Measurements from ENCODE around the gene FGL2.

FGL2 gene

DNA sequence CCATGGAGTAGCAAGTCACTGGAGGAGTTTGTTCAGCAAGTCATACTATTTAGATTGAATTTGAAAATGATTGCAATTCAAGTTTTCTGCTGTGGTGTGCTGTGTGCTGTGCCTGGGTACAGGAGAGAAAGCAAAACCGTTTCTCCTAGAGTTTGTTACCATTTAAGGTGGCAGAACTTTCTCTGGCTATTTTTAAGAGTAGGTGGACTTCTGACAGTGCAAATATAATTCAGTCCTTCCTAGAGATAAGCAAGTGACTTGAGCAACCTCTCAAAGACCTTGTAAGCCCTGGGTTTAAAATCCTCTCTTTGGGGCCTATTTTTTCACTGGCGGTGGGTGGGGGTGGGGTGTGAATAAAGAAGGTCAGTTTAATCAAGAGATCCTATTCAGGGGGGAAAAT lies 42.9 kb upstream of the FGL2 start:
- TF ChIP-seq, protein P1, sequence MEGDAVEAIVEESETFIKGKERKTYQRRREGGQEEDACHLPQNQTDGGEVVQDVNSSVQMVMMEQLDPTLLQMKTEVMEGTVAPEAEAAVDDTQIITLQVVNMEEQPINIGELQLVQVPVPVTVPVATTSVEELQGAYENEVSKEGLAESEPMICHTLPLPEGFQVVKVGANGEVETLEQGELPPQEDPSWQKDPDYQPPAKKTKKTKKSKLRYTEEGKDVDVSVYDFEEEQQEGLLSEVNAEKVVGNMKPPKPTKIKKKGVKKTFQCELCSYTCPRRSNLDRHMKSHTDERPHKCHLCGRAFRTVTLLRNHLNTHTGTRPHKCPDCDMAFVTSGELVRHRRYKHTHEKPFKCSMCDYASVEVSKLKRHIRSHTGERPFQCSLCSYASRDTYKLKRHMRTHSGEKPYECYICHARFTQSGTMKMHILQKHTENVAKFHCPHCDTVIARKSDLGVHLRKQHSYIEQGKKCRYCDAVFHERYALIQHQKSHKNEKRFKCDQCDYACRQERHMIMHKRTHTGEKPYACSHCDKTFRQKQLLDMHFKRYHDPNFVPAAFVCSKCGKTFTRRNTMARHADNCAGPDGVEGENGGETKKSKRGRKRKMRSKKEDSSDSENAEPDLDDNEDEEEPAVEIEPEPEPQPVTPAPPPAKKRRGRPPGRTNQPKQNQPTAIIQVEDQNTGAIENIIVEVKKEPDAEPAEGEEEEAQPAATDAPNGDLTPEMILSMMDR (IDR thresholded peaks at IDR 0.05; ENCODE audit: low read length) = no peak
- no peak for TF ChIP-seq EZH2 (IDR thresholded peaks at IDR 0.05; ENCODE audit: borderline replicate concordance, low read length)
- Histone ChIP-seq H2AFZ (ENCODE audit: low read length) (no peak overlapping the region), H3K4me1 (ENCODE audit: insufficient read depth, low read length, severe bottlenecking) (peaks cover 5% of the 10 kb centered on the region), H3K4me3 (ENCODE audit: low read depth, low read length, poor library complexity, severe bottlenecking) (no peak overlapping the region), H3K79me2 (ENCODE audit: insufficient read depth, low read length) (no peaks in the 10 kb centered on the region), H3K4me2 (ENCODE audit: low read length) (no peak overlapping the region), H3K27me3 (ENCODE audit: insufficient read depth, low read length) (no peaks in the 10 kb centered on the region), H3K9me2 (ENCODE audit: low read depth, low read length) (no peaks in the 10 kb centered on the region), H3F3A (ENCODE audit: insufficient read depth, low read length) (no peaks in the 10 kb centered on the region), H4K20me1 (ENCODE audit: insufficient read depth, low read length) (no peaks in the 10 kb centered on the region), H3K9me3 (ENCODE audit: low read length) (no peaks in the 10 kb centered on the region), H3K9ac (ENCODE audit: low read length) (no peak overlapping the region), H3K27ac (ENCODE audit: low read depth, low read length, poor library complexity, severe bottlenecking) (no peak overlapping the region), H3K36me3 (ENCODE audit: insufficient read depth, low read length) (no peaks in the 10 kb centered on the region)

DNA sequence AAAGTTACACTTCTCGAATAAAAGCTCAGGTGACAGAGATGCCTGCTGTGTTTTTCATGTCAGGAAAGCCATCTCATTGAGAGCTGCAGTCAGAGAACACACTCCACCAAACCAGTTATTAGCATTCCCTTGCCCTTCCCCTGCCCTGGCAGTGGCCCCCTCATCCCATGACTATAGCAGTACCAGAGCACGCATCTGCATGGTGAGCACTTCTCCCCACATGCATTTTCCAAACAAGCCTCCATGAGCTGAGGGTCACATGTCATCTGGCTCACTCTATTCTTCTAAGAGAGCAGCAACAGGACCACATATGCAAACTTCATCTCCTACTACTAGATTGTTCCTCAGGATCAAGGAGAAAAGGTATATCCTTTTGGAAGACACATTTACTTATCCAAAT lies 42.4 kb upstream of the FGL2 start:
- Histone ChIP-seq H3K4me2 (ENCODE audit: low read length) (no peak overlapping the region), H3K36me3 (ENCODE audit: insufficient read depth, low read length) (no peaks in the 10 kb centered on the region), H3K9me3 (ENCODE audit: low read length) (no peaks in the 10 kb centered on the region), H3K27me3 (ENCODE audit: insufficient read depth, low read length) (no peaks in the 10 kb centered on the region), H3K9ac (ENCODE audit: low read length) (no peak overlapping the region), H4K20me1 (ENCODE audit: insufficient read depth, low read length) (no peaks in the 10 kb centered on the region), H3K4me3 (ENCODE audit: low read depth, low read length, poor library complexity, severe bottlenecking) (no peak overlapping the region), H2AFZ (ENCODE audit: low read length) (no peak overlapping the region), H3F3A (ENCODE audit: insufficient read depth, low read length) (no peaks in the 10 kb centered on the region), H3K79me2 (ENCODE audit: insufficient read depth, low read length) (no peaks in the 10 kb centered on the region), H3K27ac (ENCODE audit: low read depth, low read length, poor library complexity, severe bottlenecking) (no peak overlapping the region), H3K9me2 (ENCODE audit: low read depth, low read length) (no peaks in the 10 kb centered on the region), H3K4me1 (ENCODE audit: insufficient read depth, low read length, severe bottlenecking) (peaks cover 5% of the 10 kb centered on the region)
- TF ChIP-seq EZH2 (IDR thresholded peaks at IDR 0.05; ENCODE audit: borderline replicate concordance, low read length) = no peak

DNA sequence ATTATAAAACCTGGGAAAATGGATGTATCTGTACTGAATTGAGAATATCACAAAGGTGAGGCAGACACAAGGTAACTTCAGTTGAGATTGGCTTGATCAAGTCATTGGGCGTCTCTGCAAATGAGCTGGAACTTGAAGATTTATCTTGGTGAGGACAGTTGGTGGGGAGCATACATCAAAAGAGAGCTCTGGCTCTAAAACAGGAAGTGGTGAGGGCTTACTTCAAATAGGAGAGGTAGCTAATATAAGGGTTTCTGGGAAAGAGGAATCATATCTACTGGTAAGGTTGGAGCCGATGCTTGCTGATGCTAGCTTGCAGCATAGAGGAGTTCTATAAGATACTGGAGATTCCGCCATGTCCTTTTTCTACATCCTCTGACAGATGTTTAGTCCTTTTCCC lies 39.9 kb upstream of the FGL2 start:
- Histone ChIP-seq H3K4me3 (ENCODE audit: low read depth, low read length, poor library complexity, severe bottlenecking) (no peak overlapping the region), H3K4me2 (ENCODE audit: low read length) (no peak overlapping the region), H4K20me1 (ENCODE audit: insufficient read depth, low read length) (no peaks in the 10 kb centered on the region), H2AFZ (ENCODE audit: low read length) (no peak overlapping the region), H3K9me2 (ENCODE audit: low read depth, low read length) (no peaks in the 10 kb centered on the region), H3K36me3 (ENCODE audit: insufficient read depth, low read length) (no peaks in the 10 kb centered on the region), H3K9ac (ENCODE audit: low read length) (no peak overlapping the region), H3K79me2 (ENCODE audit: insufficient read depth, low read length) (no peaks in the 10 kb centered on the region), H3K9me3 (ENCODE audit: low read length) (no peaks in the 10 kb centered on the region), H3K27me3 (ENCODE audit: insufficient read depth, low read length) (no peaks in the 10 kb centered on the region), H3K27ac (ENCODE audit: low read depth, low read length, poor library complexity, severe bottlenecking) (no peak overlapping the region), H3K4me1 (ENCODE audit: insufficient read depth, low read length, severe bottlenecking) (peaks cover 5% of the 10 kb centered on the region), H3F3A (ENCODE audit: insufficient read depth, low read length) (no peaks in the 10 kb centered on the region)
- no peak for TF ChIP-seq EZH2 (IDR thresholded peaks at IDR 0.05; ENCODE audit: borderline replicate concordance, low read length)
- TF ChIP-seq, protein P1 (IDR thresholded peaks at IDR 0.05; ENCODE audit: low read length) = no peak

DNA sequence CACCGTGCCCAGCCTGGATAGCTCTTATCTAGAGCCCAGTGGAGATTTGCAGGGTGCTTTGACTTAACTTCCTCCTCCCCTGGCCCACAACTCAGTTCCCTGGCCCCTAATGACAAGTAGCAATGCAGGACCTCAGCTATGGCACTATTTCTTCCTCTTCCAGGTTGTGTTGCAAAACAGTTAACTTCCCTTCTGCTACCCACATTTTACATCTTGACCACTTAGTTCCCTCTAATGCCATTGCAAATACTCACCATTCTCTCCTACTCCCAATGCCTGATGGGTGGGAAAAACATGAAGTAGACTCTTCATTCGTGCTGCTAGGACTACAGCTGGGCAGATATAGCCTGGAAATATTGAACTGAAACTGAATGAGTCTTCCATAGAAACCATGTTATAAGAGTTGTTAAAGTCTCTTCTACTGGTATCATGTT lies 39.1 kb upstream of the FGL2 start:
- peaks cover 5% of the 10 kb centered on the region for H3K4me1 ChIP-seq (ENCODE audit: insufficient read depth, low read length, severe bottlenecking)
- no peaks in the 10 kb centered on the region for H3K9me2 ChIP-seq (ENCODE audit: low read depth, low read length)
- H4K20me1 ChIP-seq (ENCODE audit: insufficient read depth, low read length) = no peaks in the 10 kb centered on the region
- TF ChIP-seq EZH2 (IDR thresholded peaks at IDR 0.05; ENCODE audit: borderline replicate concordance, low read length) = no peak
- TF ChIP-seq, protein P1 (IDR thresholded peaks at IDR 0.05; ENCODE audit: low read length) = no peak
- no peak overlapping the region for H3K4me3 ChIP-seq (ENCODE audit: low read depth, low read length, poor library complexity, severe bottlenecking)
- H3F3A ChIP-seq (ENCODE audit: insufficient read depth, low read length) = no peaks in the 10 kb centered on the region
- H3K4me2 ChIP-seq (ENCODE audit: low read length) = no peak overlapping the region
- H3K79me2 ChIP-seq (ENCODE audit: insufficient read depth, low read length) = no peaks in the 10 kb centered on the region
- no peaks in the 10 kb centered on the region for H3K27me3 ChIP-seq (ENCODE audit: insufficient read depth, low read length)
- H2AFZ ChIP-seq (ENCODE audit: low read length) = no peak overlapping the region
- H3K36me3 ChIP-seq (ENCODE audit: insufficient read depth, low read length) = no peaks in the 10 kb centered on the region
- no peak overlapping the region for H3K27ac ChIP-seq (ENCODE audit: low read depth, low read length, poor library complexity, severe bottlenecking)
- H3K9me3 ChIP-seq (ENCODE audit: low read length) = no peaks in the 10 kb centered on the region
- H3K9ac ChIP-seq (ENCODE audit: low read length) = no peak overlapping the region

Measured in OCI-LY1 (cell line).